GM12875 (cell line): ENCODE measurements around the gene TBC1D21.

ENCODE experiments used
- H3K4me3 ChIP-seq: one replicate; pipeline ENCODE4 v1.5.1; 2011; ENCODE audit warnings: low read depth, low read length, control low read depth
- TF ChIP-seq, protein P1 (sequence below): IDR thresholded peaks from 2 replicates; pipeline ENCODE4 v1.5.1; 2011; ENCODE audit warnings: low read depth, mild to moderate bottlenecking, control low read depth, inconsistent platforms, low read length, moderate library complexity, borderline replicate concordance; ENCODE audit not compliant: insufficient read depth

TBC1D21 gene

DNA sequence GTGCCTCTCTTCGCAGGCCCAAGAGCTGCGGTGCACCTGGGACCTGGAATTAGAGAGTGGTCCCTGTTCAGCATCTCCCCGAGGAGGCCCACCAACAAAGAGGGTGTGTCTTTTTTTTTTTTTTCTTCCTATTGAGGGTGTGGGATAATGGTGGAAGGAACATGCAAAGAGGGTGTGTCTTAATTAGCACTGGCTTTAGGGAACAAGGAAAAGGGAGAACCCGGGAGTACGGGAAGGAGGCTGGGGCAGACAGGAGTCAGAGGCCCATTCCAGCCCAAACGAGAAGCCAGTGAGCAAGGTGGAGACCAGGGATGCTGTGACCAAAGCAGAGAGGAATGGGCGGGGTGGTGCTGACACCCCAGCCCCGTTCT is 52.5 kb downstream of the TBC1D21 start:
- TF ChIP-seq, protein P1, sequence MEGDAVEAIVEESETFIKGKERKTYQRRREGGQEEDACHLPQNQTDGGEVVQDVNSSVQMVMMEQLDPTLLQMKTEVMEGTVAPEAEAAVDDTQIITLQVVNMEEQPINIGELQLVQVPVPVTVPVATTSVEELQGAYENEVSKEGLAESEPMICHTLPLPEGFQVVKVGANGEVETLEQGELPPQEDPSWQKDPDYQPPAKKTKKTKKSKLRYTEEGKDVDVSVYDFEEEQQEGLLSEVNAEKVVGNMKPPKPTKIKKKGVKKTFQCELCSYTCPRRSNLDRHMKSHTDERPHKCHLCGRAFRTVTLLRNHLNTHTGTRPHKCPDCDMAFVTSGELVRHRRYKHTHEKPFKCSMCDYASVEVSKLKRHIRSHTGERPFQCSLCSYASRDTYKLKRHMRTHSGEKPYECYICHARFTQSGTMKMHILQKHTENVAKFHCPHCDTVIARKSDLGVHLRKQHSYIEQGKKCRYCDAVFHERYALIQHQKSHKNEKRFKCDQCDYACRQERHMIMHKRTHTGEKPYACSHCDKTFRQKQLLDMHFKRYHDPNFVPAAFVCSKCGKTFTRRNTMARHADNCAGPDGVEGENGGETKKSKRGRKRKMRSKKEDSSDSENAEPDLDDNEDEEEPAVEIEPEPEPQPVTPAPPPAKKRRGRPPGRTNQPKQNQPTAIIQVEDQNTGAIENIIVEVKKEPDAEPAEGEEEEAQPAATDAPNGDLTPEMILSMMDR: no peak
- H3K4me3 ChIP-seq: no peak overlapping the region

DNA sequence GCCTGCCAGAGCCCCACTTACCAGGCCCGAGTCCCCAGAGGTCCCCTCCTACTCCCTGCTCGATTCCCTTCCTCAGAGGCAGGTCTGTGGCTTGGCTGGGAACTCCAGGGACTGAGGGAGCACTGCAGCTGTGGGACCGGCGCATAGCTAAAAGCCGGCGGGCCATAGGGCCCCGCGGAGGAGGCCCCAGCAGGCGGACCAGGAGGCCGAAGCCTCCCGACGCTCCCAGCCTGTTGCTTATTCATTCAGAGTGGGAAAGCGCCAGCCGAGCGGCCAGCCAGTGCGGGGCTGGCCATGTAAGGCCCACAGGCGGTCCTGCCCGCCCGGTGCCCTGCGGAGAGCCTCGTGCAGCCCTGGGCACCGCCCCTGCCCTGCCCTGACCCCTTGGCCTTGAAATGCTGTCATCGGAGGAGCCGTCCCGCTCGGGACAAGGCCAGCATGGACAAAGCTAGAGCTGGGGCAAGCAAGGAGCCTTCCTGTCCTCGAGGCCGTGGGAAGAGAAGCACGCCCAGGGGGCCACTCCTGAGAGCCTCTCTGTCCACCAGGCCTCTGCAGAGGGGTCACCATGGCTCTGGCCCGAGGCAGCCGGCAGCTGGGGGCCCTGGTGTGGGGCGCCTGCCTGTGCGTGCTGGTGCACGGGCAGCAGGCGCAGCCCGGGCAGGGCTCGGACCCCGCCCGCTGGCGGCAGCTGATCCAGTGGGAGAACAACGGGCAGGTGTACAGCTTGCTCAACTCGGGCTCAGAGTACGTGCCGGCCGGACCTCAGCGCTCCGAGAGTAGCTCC is 53.0 kb downstream of the TBC1D21 start, which contains the start of gene LOXL1:
TSS of gene LOXL1 (plus strand) at position 244 of the 784 bp plus-strand sequence. CDS start at position 566, 322 bp downstream.
- H3K4me3 ChIP-seq: no peak within 1 kb of the TSS
- TF ChIP-seq, protein P1: no peak

DNA sequence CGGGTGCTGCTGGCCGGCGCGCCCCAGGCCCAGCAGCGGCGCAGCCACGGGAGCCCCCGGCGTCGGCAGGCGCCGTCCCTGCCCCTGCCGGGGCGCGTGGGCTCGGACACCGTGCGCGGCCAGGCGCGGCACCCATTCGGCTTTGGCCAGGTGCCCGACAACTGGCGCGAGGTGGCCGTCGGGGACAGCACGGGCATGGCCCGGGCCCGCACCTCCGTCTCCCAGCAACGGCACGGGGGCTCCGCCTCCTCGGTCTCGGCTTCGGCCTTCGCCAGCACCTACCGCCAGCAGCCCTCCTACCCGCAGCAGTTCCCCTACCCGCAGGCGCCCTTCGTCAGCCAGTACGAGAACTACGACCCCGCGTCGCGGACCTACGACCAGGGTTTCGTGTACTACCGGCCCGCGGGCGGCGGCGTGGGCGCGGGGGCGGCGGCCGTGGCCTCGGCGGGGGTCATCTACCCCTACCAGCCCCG is 53.7 kb downstream of the TBC1D21 start:
- H3K4me3 ChIP-seq: no peak overlapping the region
- TF ChIP-seq, protein P1: no peak

DNA sequence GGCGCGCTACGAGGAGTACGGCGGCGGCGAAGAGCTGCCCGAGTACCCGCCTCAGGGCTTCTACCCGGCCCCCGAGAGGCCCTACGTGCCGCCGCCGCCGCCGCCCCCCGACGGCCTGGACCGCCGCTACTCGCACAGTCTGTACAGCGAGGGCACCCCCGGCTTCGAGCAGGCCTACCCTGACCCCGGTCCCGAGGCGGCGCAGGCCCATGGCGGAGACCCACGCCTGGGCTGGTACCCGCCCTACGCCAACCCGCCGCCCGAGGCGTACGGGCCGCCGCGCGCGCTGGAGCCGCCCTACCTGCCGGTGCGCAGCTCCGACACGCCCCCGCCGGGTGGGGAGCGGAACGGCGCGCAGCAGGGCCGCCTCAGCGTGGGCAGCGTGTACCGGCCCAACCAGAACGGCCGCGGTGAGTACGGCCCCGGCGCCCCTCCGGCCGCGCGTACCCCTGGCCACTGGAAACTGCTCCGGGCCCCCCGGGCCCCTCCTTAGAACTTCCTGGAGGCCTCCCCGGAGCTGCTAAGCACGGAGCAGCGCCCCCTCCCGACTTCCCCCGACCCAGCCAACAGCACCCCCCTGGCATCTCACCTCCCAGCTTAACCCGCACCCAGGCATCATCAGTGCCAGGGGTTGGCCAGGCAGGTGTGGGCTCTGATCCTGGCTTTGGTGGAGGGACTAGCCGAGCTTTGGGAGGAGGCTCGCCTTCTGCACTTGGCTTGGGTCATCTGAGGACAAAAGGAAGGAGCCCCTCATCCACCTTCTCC is 54.3 kb downstream of the TBC1D21 start:
- peak overlapping the region; percentile 3 for H3K4me3 ChIP-seq
- TF ChIP-seq, protein P1: peak; percentile 48

DNA sequence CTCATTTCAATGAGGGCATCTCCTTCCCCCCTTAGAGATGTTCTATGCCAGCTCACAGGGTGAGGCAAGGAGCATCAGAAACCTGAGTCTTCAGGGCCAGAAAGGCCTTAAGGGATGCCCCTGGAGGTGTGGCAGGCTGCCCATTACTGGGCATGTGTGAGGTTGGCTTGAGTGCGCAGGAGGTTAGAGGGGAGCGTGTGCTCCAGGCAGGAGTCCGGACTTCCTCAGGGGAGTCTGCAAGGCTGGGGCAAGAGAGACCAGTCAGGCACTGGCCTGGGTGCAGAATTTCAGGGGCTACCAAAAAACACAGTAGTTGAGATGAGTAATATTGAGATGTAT is 54.8 kb downstream of the TBC1D21 start:
- no peak overlapping the region for H3K4me3 ChIP-seq
- TF ChIP-seq, protein P1: no peak

DNA sequence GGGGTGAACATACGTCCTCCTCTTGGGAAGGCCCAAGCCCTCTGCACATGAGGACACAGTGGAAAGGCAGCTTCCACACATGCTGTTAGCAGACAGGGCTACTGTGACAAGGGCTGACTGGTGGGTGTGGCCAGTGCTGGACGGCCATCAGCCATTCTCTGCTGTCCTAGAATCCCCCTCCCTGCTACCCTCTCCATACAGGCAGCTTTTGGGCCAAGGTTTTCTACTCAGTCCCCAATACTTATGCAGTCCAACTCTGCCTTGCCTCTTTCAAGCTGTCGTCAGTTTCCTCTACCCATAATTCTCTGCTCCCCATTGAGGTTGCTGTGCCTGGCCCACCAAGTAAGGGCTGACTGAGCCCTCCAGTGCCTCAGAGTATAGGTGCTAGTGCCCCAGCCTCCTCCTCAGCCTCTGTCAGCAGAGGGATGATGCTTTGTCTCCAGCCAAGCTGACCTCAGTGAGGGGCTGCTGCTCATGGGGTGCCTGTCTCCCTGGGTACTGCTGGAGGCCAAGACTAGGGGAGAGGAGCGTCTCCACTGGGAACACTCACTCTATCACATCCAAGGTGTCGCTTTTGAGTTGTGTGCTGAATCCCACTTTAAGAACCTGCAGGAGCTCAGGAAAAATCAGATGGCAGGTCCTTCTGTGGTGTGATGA is 55.7 kb downstream of the TBC1D21 start:
- TF ChIP-seq, protein P1: no peak
- H3K4me3 ChIP-seq: no peak overlapping the region
